Measurements from ENCODE around the gene BTBD9. TPM values are rescaled to one million over a fixed set of nuclear protein-coding genes. Genes with fewer than 3 reads are reported as not detected.

Gene BTBD9
- total RNA-seq, 4 donors from 2014 or later: 8.6 to 34.1 (median 30.8) TPM

- 68 to 76% methylated on average over 6 of the region's 6 CpGs for WGBS, 2 donors (ENCODE audit: low coverage in 1 of 2)
- Histone ChIP-seq H3K4me3 (no peak overlapping the region), H3K4me1 (no peaks in the 10 kb centered on the region), H3K36me3 (peaks cover 0 to 2% (median 0%) of the 10 kb centered on the region in 4 donors), H3K27me3 (no peaks in the 10 kb centered on the region), H3K27ac (no peak overlapping the region), H3K9me3 (no peaks in the 10 kb centered on the region)
- DNase-seq: no peak
- in situ Hi-C loops (cut with MboI; ENCODE audit: low pct_ligation_motif_present in 1 of 4, low pct_unique_long_range_greater_than_20kb in 1 of 4, low sequenced_read_pairs in 3 of 4) (no loop called here), intact Hi-C loops (cut with DNase I; ENCODE audit: low total_unique reads) (no loop called here)
- TF ChIP-seq CTCF (IDR thresholded peaks at IDR 0.05): no peak
- no peak for TF ChIP-seq POLR2A (IDR thresholded peaks at IDR 0.05)
- no peak for TF ChIP-seq POLR2AphosphoS5 (IDR thresholded peaks at IDR 0.05)
- TF ChIP-seq EP300 (IDR thresholded peaks at IDR 0.05; ENCODE audit: low read depth): no peak
Observed at GRCh38 chr6:38320843-38321242, 318.9 kb downstream of the BTBD9 start.

DNA sequence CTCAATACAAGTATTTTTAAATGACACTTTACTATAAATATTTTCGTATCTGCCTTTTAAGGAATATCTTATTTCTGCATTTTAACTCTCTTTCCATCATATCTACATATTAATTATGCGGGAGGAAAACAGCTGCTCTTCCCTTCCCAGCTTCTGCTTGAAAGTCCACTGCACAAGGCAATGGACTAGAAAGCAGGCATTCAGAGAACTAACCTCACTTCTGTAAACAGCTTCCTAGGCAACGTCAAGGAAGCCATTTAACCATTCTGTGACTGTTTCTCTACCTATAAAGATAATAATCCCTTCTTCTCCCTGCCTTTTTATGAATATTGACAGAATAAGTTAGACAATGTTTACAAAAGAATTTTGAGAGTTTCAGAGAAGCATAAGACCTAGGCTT lies 319.4 kb downstream of the BTBD9 start:
- H3K27me3 ChIP-seq: no peaks in the 10 kb centered on the region
- H3K4me3 ChIP-seq: no peak overlapping the region
- H3K36me3 ChIP-seq: peaks cover 0 to 2% (median 0%) of the 10 kb centered on the region in 4 donors
- TF ChIP-seq CTCF (IDR thresholded peaks at IDR 0.05) (no peak), POLR2AphosphoS5 (IDR thresholded peaks at IDR 0.05) (no peak), POLR2A (IDR thresholded peaks at IDR 0.05) (no peak), EP300 (IDR thresholded peaks at IDR 0.05; ENCODE audit: low read depth) (no peak)
- H3K4me1 ChIP-seq: no peaks in the 10 kb centered on the region
- in situ Hi-C loops (cut with MboI; ENCODE audit: low pct_ligation_motif_present in 1 of 4, low pct_unique_long_range_greater_than_20kb in 1 of 4, low sequenced_read_pairs in 3 of 4) (no loop called here), intact Hi-C loops (cut with DNase I; ENCODE audit: low total_unique reads) (no loop called here)
- no peaks in the 10 kb centered on the region for H3K9me3 ChIP-seq
- WGBS, 2 donors (ENCODE audit: low coverage in 1 of 2): 63 to 87% methylated on average over 2 to 3 of the region's 3 CpGs
- no peak for DNase-seq
- H3K27ac ChIP-seq: no peak overlapping the region

GRCh38 chr6:38319256-38320212 lies 320.2 kb downstream of the BTBD9 start:
- no peaks in the 10 kb centered on the region for H3K27me3 ChIP-seq
- no peak for TF ChIP-seq CTCF (IDR thresholded peaks at IDR 0.05)
- no peak for TF ChIP-seq POLR2AphosphoS5 (IDR thresholded peaks at IDR 0.05)
- TF ChIP-seq EP300 (IDR thresholded peaks at IDR 0.05; ENCODE audit: low read depth): no peak
- TF ChIP-seq POLR2A (IDR thresholded peaks at IDR 0.05): no peak
- no peak for DNase-seq
- no peaks in the 10 kb centered on the region for H3K4me1 ChIP-seq
- intact Hi-C loops (cut with DNase I; ENCODE audit: low total_unique reads): no loop called here
- in situ Hi-C loops (cut with MboI; ENCODE audit: low pct_ligation_motif_present in 1 of 4, low pct_unique_long_range_greater_than_20kb in 1 of 4, low sequenced_read_pairs in 3 of 4): no loop called here
- H3K9me3 ChIP-seq: no peaks in the 10 kb centered on the region
- H3K4me3 ChIP-seq: no peak overlapping the region
- no peak overlapping the region for H3K27ac ChIP-seq
- H3K36me3 ChIP-seq: peaks cover 0 to 2% (median 0%) of the 10 kb centered on the region in 4 donors
- 77 to 100% methylated on average over 1 to 11 of the region's 11 CpGs for WGBS, 2 donors (ENCODE audit: low coverage in 1 of 2)

- TF ChIP-seq POLR2A (IDR thresholded peaks at IDR 0.05) (no peak), CTCF (IDR thresholded peaks at IDR 0.05) (no peak), POLR2AphosphoS5 (IDR thresholded peaks at IDR 0.05) (no peak)
- DNase-seq: no peak
- Histone ChIP-seq H3K36me3 (peaks cover 0 to 2% (median 0%) of the 10 kb centered on the region in 4 donors), H3K4me3 (no peak overlapping the region), H3K27ac (no peak overlapping the region), H3K9me3 (no peaks in the 10 kb centered on the region), H3K4me1 (no peaks in the 10 kb centered on the region), H3K27me3 (no peaks in the 10 kb centered on the region)
- 70 to 83% methylated on average over 1 of the region's 1 CpG for WGBS, 2 donors (ENCODE audit: low coverage in 1 of 2)
- in situ Hi-C loops (cut with MboI; ENCODE audit: low pct_ligation_motif_present in 1 of 4, low pct_unique_long_range_greater_than_20kb in 1 of 4, low sequenced_read_pairs in 3 of 4) (no loop called here), intact Hi-C loops (cut with DNase I; ENCODE audit: low total_unique reads) (no loop called here)
Observed at GRCh38 chr6:38316099-38316868, 323.4 kb downstream of the BTBD9 start.

Data from transverse colon (tissue), 4 donors.